IPS-20b (cell line): ENCODE data around the gene P2RX6.

ENCODE experiments used
- H3K27ac ChIP-seq: one replicate; pipeline ENCODE4 v1.5.1; 2013; ENCODE audit warnings: low read length
- H3K27me3 ChIP-seq: 2 replicates; pipeline ENCODE4 v1.6.1; 2013; ENCODE audit warnings: mild to moderate bottlenecking, low read length, inconsistent platforms; ENCODE audit not compliant: insufficient read depth
- H3K36me3 ChIP-seq: 2 replicates; pipeline ENCODE4 v1.6.1; 2013; ENCODE audit warnings: low read depth, mild to moderate bottlenecking, inconsistent platforms, low read length, moderate library complexity; ENCODE audit not compliant: insufficient read depth
- H3K4me1 ChIP-seq: 2 replicates; pipeline ENCODE4 v1.6.1; 2013; ENCODE audit warnings: mild to moderate bottlenecking, control low read depth, inconsistent platforms, low read length, moderate library complexity; ENCODE audit not compliant: insufficient read depth
- H3K4me3 ChIP-seq: 2 replicates; pipeline ENCODE4 v1.5.1; 2013; ENCODE audit warnings: mild to moderate bottlenecking, low read length, inconsistent platforms
- H3K9ac ChIP-seq: 2 replicates; pipeline ENCODE4 v1.6.1; 2013; ENCODE audit warnings: low read depth, mild to moderate bottlenecking, inconsistent platforms, low read length, moderate library complexity
- H3K9me3 ChIP-seq: 2 replicates; pipeline ENCODE4 v1.6.1; 2013; ENCODE audit warnings: mild to moderate bottlenecking, low read depth, low read length, inconsistent platforms; ENCODE audit not compliant: insufficient read depth

The P2RX6 gene

DNA sequence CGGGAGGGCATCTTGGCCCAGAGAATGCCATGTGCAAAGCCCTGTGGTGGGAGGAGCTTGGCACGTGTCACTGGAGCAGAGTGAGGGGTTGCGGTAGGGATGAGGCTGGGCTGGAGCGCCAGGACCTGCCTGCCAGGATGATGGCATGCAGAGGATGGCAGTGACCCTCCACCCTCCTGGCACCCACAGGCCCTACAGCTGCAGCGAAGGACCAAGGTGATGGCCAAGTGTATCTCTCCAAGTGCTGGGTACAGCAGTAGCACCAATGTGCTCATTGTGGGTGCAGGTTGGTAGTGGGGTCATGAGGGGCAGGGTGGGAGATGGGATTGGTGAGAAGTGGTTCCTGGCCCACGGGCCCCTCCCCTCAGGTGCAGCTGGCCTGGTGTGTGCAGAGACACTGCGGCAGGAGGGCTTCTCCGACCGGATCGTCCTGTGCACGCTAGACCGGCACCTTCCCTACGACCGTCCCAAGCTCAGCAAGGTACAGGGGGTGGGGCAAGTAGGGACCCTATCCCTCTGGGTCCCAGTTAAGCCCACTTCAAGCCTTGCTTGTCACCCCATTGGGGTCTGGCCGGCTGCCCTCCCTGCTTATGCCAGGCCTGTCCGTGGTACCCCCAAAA is 40.5 kb upstream of the P2RX6 start:
- peaks cover 5% of the 10 kb centered on the region; the same call in 1 of the 2 replicates for H3K4me1 ChIP-seq
- no peak overlapping the region for H3K4me3 ChIP-seq
- H3K27ac ChIP-seq, result no peak overlapping the region
- H3K9ac ChIP-seq, result no peak overlapping the region
- peaks cover 35% of the 10 kb centered on the region for H3K27me3 ChIP-seq
- H3K36me3 ChIP-seq, result no peaks in the 10 kb centered on the region
- H3K9me3 ChIP-seq, result peaks cover 8% of the 10 kb centered on the region; the same call in 1 of the 2 replicates

DNA sequence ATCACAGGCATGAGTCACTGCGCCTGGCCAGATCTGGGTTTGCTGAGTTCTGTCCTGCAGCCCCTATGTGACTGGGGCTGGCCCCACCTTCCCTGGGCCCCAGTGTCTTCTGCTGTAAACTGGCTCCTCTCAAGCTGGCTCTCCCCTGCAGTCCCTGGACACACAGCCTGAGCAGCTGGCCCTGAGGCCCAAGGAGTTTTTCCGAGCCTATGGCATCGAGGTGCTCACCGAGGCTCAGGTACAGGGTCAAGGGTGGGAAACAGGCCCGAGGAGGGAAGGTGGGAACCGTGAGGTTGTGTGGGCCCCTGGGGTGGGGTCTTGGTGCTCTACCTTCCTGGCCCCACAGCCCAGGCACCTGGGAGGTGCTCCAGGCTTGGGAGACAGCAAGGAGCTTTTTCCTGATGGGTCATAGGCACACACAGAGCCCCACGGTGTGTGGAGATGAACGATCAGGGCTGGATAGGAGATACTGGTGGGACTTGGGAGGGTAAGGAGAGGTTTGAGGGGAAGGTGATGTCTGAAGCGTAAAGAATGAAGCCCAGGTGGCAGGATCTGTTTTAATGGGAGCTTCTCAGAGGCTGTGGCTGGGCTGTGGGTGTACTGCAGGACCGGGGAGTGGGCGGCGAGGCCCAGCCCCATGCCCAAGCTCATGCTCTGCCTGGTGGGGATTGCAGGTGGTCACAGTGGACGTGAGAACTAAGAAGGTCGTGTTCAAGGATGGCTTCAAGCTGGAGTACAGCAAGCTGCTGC is 39.2 kb upstream of the P2RX6 start:
- Histone ChIP-seq H3K27ac (no peak overlapping the region), H3K36me3 (no peaks in the 10 kb centered on the region), H3K4me1 (peaks cover 5% of the 10 kb centered on the region; the same call in 1 of the 2 replicates), H3K4me3 (no peak overlapping the region), H3K27me3 (peaks cover 39% of the 10 kb centered on the region), H3K9me3 (peaks cover 8% of the 10 kb centered on the region; the same call in 1 of the 2 replicates), H3K9ac (no peak overlapping the region)

DNA sequence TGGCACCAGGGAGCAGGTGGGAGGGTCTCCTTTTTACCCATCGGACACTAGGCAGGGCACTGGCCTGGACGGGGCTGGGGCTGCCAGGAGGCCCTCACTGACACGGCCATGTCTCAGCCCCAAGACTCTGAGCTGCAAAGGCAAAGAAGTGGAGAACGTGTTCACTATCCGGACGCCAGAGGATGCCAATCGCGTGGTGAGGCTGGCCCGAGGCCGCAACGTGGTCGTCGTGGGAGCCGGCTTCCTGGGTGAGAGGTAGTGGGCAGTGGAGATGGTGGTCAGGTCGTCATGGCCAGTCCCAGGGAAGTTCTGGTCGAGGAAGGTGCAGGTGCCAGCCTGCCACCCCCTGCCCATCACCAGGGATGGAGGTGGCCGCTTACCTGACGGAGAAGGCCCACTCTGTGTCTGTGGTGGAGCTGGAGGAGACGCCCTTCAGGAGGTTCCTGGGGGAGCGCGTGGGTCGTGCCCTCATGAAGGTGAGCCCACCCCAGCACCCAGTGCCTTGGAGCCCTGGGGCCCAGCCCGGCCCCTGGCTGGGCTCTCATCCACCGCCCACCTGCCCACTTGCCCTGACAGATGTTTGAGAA is 38.6 kb upstream of the P2RX6 start:
- Histone ChIP-seq H3K9me3 (peaks cover 8% of the 10 kb centered on the region; the same call in 1 of the 2 replicates), H3K4me1 (peaks cover 2% of the 10 kb centered on the region; the same call in 1 of the 2 replicates), H3K36me3 (no peaks in the 10 kb centered on the region), H3K27ac (no peak overlapping the region), H3K9ac (no peak overlapping the region), H3K4me3 (no peak overlapping the region), H3K27me3 (peaks cover 42% of the 10 kb centered on the region)

DNA sequence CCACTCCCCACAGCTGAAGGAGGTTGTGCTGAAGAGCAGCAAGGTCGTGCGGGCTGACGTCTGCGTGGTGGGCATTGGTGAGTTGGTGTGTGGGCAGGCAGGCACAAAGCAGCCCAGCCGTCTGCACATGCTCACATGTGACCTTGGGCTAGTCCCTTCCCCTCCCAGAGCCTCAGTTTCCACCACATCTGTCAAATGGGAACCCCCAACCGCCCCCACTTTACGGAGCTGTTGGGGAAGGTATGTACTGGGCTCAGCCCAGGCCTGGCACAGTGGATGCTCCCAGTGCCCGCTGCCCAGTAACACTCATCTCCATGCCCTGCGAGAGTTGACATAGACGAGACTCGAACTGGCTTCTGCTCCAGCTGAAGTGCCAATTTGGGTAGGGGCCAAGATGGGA is 37.9 kb upstream of the P2RX6 start:
- Histone ChIP-seq H3K4me3 (no peak overlapping the region), H3K9me3 (peaks cover 8% of the 10 kb centered on the region; the same call in 1 of the 2 replicates), H3K27ac (no peak overlapping the region), H3K9ac (no peak overlapping the region), H3K36me3 (no peaks in the 10 kb centered on the region), H3K4me1 (no peaks in the 10 kb centered on the region), H3K27me3 (peaks cover 42% of the 10 kb centered on the region)

DNA sequence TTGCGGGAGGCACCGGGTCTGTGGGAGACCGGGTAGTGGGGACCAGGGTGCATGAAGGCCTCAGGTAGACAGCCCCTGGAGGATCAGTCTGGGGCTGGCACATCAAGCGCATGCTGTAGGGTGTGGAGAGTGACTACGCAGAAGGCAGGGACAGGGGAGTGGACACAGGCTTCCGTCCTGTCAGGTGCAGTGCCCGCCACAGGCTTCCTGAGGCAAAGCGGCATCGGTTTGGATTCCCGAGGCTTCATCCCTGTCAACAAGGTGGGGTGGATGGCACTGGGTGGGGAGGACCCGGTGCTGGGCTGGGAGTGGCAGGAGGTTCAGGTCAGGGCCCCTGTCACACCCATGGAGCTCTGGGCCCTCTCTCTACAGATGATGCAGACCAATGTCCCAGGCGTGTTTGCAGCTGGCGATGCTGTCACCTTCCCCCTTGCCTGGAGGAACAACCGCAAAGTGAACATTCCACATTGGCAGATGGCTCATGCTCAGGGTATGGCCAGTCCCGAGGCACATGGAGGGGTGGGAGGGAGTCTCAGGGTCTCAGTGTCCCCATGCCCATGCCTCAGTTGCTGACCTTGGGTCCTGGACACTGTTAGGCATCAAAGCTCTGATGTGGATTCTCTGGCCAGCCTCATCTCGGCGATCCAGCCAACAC is 37.3 kb upstream of the P2RX6 start:
- Histone ChIP-seq H3K9ac (no peak overlapping the region), H3K4me3 (no peak overlapping the region), H3K27me3 (peaks cover 44% of the 10 kb centered on the region), H3K4me1 (no peaks in the 10 kb centered on the region; the same call in 1 of the 2 replicates), H3K36me3 (no peaks in the 10 kb centered on the region), H3K9me3 (peaks cover 8% of the 10 kb centered on the region; the same call in 1 of the 2 replicates), H3K27ac (no peak overlapping the region)

DNA sequence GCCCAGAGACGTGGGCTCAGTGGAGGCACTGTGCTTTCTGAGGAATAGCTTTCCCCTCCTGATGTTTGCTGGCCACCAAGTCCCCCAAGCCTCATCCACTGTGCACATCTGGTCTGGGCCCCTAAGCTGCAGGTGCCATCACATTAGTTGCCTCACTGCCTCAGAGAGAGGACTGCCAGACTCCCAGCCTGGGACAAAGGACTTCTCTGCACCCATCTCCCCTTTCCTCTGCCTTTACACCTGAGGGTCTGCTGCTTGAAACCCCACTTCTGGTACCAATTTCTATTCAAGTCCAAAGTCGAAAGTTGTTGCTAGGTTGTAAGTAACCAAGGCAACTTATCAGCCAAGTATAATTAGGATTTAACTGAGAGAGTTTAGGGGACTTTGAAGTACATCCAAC is 36.5 kb upstream of the P2RX6 start:
- H3K27me3 ChIP-seq, result peaks cover 49% of the 10 kb centered on the region
- no peaks in the 10 kb centered on the region; the same call in 1 of the 2 replicates for H3K4me1 ChIP-seq
- peaks cover 8% of the 10 kb centered on the region; the same call in 1 of the 2 replicates for H3K9me3 ChIP-seq
- no peak overlapping the region for H3K4me3 ChIP-seq
- H3K9ac ChIP-seq, result no peak overlapping the region
- no peaks in the 10 kb centered on the region for H3K36me3 ChIP-seq
- H3K27ac ChIP-seq, result no peak overlapping the region

DNA sequence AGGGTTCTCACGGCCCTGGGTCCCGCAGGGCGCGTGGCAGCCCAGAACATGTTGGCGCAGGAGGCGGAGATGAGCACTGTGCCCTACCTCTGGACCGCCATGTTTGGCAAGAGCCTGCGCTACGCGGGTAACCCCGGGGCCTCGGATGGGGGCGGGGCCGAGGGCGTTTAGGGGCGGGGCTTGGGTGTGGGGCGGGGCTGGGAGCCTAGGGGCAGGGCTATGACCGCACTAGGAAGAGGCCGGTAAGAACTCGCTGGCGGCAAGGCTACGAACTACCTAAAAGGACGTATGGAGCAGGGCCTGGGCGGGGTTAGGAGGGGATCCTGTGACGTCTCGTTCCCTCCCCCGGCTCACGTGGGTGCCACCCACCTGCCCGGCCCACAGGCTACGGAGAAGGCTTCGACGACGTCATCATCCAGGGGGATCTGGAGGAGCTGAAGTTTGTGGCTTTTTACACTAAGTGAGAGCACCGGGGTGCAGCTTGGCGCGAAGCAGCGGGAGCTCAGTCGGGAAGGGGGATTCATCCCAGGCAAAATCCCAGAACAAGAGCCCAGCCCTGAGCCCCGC is 35.6 kb upstream of the P2RX6 start:
- peaks cover 45% of the 10 kb centered on the region for H3K27me3 ChIP-seq
- peak overlapping the region; percentile 75; the same call in 1 of the 2 replicates for H3K9ac ChIP-seq
- H3K9me3 ChIP-seq, result peaks cover 8% of the 10 kb centered on the region; the same call in 1 of the 2 replicates
- H3K36me3 ChIP-seq, result no peaks in the 10 kb centered on the region
- H3K4me3 ChIP-seq, result peak overlapping the region; percentile 63
- H3K27ac ChIP-seq, result no peak overlapping the region
- H3K4me1 ChIP-seq, result no peaks in the 10 kb centered on the region; the same call in 1 of the 2 replicates

DNA sequence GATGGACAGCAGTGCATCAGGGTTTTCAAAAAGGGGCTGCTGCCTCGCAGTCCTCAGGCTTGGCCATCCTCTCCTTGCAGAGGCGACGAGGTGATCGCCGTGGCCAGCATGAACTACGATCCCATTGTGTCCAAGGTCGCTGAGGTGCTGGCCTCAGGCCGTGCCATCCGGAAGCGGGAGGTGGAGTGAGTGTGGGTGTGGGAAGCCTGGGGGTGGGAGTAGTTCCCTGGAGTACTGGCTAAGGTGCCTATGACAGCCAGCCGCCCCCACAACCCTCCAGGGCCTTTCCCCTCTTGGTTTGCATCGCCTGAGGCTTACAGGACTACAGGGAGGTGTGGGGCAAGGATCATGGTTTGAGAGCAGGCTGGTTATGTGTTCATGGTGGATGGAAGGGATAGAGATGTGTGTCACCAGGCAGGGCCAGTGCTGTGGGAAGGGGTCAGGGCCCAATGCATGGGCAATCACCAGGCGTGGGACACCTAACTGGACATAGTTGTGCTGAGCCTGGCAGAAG is 35.0 kb upstream of the P2RX6 start:
- peaks cover 45% of the 10 kb centered on the region for H3K27me3 ChIP-seq
- H3K27ac ChIP-seq, result no peak overlapping the region
- peak overlapping the region; percentile 63 for H3K4me3 ChIP-seq

DNA sequence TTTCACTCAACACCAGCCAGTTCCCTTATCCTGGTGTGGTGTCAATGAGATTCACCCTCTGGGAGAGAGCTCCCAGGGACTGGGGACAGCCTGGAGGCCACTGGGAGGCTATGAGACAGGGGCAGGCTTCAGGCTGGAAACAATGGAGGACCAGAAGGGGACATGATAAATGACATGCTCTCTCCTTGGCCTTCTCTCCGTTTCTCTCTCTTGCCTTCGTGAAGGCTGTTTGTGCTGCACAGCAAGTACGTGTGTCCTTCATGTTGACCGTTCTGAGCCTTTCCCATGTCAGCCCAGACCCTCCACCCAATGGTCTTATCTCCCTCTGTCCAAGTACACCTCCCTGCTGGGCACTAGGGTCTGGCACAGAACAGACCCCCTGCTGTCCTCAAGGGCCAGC is 34.4 kb upstream of the P2RX6 start:
- no peak overlapping the region for H3K9ac ChIP-seq

More for the DNA sequence above, 35.0 kb upstream of the P2RX6 start:
- H3K4me1 ChIP-seq, result no peaks in the 10 kb centered on the region; the same call in 1 of the 2 replicates
- peak overlapping the region; percentile 75; the same call in 1 of the 2 replicates for H3K9ac ChIP-seq
- H3K9me3 ChIP-seq, result peaks cover 8% of the 10 kb centered on the region; the same call in 1 of the 2 replicates
- H3K36me3 ChIP-seq, result no peaks in the 10 kb centered on the region

DNA sequence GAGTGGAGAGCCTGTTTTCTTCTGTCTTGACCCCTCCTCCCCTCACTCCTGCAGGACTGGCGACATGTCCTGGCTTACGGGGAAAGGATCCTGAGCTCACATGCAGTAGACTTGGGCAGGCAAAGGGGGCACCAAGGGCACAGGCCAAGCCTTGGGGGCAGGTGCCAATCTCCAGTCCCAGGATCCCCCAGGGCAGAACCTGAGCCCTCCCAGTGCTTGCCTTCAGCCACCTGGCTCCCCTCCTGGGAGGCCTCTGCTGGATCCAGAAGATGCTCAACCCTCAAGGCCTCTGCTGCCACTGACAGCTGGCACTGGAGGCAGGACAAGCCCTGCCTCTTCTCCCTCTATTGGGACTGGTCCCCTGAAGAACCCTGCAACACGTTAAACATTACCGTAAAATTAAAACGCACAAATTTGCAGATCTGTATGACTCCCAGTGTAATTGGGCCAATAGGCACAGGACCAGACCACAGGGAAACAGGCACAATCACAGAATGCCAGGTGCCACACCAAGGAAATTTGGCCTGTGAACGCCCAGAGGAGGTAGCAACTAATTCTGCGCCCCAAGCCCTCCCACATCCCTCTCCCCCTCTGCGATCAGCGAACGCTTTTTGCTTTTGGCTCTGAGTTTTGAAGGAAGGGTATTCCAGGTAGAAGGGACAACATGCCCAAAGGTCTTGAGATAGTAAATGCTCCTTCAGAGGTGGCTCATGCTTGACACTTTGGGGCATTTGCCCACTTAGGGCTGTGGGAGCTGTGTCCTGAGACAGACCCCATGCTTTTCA is 33.8 kb upstream of the P2RX6 start:
- Histone ChIP-seq H3K4me1 (no peaks in the 10 kb centered on the region; the same call in 1 of the 2 replicates), H3K27ac (no peak overlapping the region), H3K36me3 (peaks cover 6% of the 10 kb centered on the region; the same call in 1 of the 2 replicates), H3K9me3 (peaks cover 8% of the 10 kb centered on the region; the same call in 1 of the 2 replicates), H3K27me3 (peaks cover 45% of the 10 kb centered on the region), H3K4me3 (peak overlapping the region; percentile 83), H3K9ac (peak overlapping the region; percentile 74; the same call in 1 of the 2 replicates)

More for the DNA sequence above, 34.4 kb upstream of the P2RX6 start:
- Histone ChIP-seq H3K27ac (no peak overlapping the region), H3K4me1 (no peaks in the 10 kb centered on the region; the same call in 1 of the 2 replicates), H3K9me3 (peaks cover 8% of the 10 kb centered on the region; the same call in 1 of the 2 replicates), H3K4me3 (no peak overlapping the region), H3K36me3 (0 out of 2 replicates have a peak, but pooled peaks cover 2% of the 10 kb centered on the region), H3K27me3 (peaks cover 45% of the 10 kb centered on the region)
